H9 (cell line): Measurements from ENCODE around the gene NAT14. TPM values are rescaled to one million over a fixed set of nuclear protein-coding genes. Genes with fewer than 3 reads are reported as not detected.

Experiments
- DNase-seq: peaks from one replicate; pipeline ENCODE4 v3.0.0-alpha.2; 2017
- H2AFZ ChIP-seq: one replicate; pipeline ENCODE4 v1.6.1; 2013; ENCODE audit warnings: mild to moderate bottlenecking, low read length, control low read depth, moderate library complexity
- H2AK5ac ChIP-seq: 2 replicates; pipeline ENCODE4 v1.6.1; 2013; ENCODE audit warnings: low read length, control low read depth, mixed read lengths; ENCODE audit not compliant: insufficient read length
- H2BK120ac ChIP-seq: one replicate; pipeline ENCODE4 v1.6.1; 2013; ENCODE audit warnings: low read depth, mild to moderate bottlenecking, low read length, control low read depth, inconsistent platforms; ENCODE audit not compliant: poor library complexity, severe bottlenecking
- H2BK12ac ChIP-seq: 2 replicates; pipeline ENCODE4 v1.6.1; 2013; ENCODE audit warnings: low read length, control low read depth, mixed read lengths, low read depth; ENCODE audit not compliant: insufficient read length
- H2BK15ac ChIP-seq: 2 replicates; pipeline ENCODE4 v1.6.1; 2013; ENCODE audit warnings: low read depth, low read length, control low read depth
- H2BK20ac ChIP-seq: one replicate; pipeline ENCODE4 v1.6.1; 2013; ENCODE audit warnings: low read depth, mild to moderate bottlenecking, low read length, control low read depth, inconsistent platforms; ENCODE audit not compliant: poor library complexity, severe bottlenecking
- H2BK5ac ChIP-seq: 2 replicates; pipeline ENCODE4 v1.6.1; 2013; ENCODE audit warnings: low read length, control low read depth, mixed read lengths; ENCODE audit not compliant: insufficient read length
- H3K14ac ChIP-seq: 2 replicates; pipeline ENCODE4 v1.6.1; 2013; ENCODE audit warnings: low read length, control low read depth; ENCODE audit not compliant: insufficient read depth
- H3K18ac ChIP-seq: 2 replicates; pipeline ENCODE4 v1.6.1; 2013; ENCODE audit warnings: low read depth, mild to moderate bottlenecking, mixed read lengths, low read length, control low read depth; ENCODE audit not compliant: insufficient read length
- H3K23ac ChIP-seq: 2 replicates; pipeline ENCODE4 v1.6.1; 2013; ENCODE audit warnings: low read length, control low read depth, mixed read lengths, low read depth; ENCODE audit not compliant: insufficient read length
- H3K23me2 ChIP-seq: 2 replicates; pipeline ENCODE4 v1.6.1; 2013; ENCODE audit warnings: low read depth, mild to moderate bottlenecking, mixed read lengths, low read length, control low read depth; ENCODE audit not compliant: insufficient read length, poor library complexity, severe bottlenecking
- H3K27ac ChIP-seq: 2 replicates; pipeline ENCODE4 v1.5.1; 2013; ENCODE audit warnings: low read length, control low read depth, mixed read lengths, low read depth; ENCODE audit not compliant: insufficient read length
- H3K27me3 ChIP-seq: 2 replicates; pipeline ENCODE4 v1.6.1; 2013; ENCODE audit warnings: low read length, control low read depth, inconsistent platforms; ENCODE audit not compliant: insufficient read depth
- H3K4ac ChIP-seq: 2 replicates; pipeline ENCODE4 v1.6.1; 2013; ENCODE audit warnings: low read depth, mild to moderate bottlenecking, control low read depth, inconsistent platforms, low read length, moderate library complexity
- H3K4me1 ChIP-seq: 2 replicates; pipeline ENCODE4 v1.6.1; 2013; ENCODE audit warnings: low read length, control low read depth, inconsistent platforms; ENCODE audit not compliant: insufficient read depth
- H3K4me2 ChIP-seq: 2 replicates; pipeline ENCODE4 v1.6.1; 2013; ENCODE audit warnings: low read length, control low read depth, mixed read lengths; ENCODE audit not compliant: insufficient read length, insufficient read depth
- H3K56ac ChIP-seq: 2 replicates; pipeline ENCODE4 v1.6.1; 2013; ENCODE audit warnings: low read depth, mild to moderate bottlenecking, mixed read lengths, low read length, control low read depth; ENCODE audit not compliant: insufficient read length
- H3K79me1 ChIP-seq: 2 replicates; pipeline ENCODE4 v1.6.1; 2013; ENCODE audit warnings: low read depth, mild to moderate bottlenecking, moderate library complexity, low read length, control low read depth, inconsistent platforms; ENCODE audit not compliant: insufficient read depth, poor library complexity, severe bottlenecking
- H3K79me2 ChIP-seq: 2 replicates; pipeline ENCODE4 v1.6.1; 2013; ENCODE audit warnings: low read length, control low read depth, inconsistent platforms; ENCODE audit not compliant: insufficient read depth
- H3K9ac ChIP-seq: 2 replicates; pipeline ENCODE4 v1.6.1; 2013; ENCODE audit warnings: low read length, control low read depth, mixed read lengths; ENCODE audit not compliant: insufficient read length; ENCODE audit errors: extremely low read depth
- H3K9me3 ChIP-seq: one replicate; pipeline ENCODE4 v1.6.1; 2013; ENCODE audit warnings: low read depth, low read length, inconsistent platforms; ENCODE audit not compliant: control insufficient read depth
- H3T11ph ChIP-seq: one replicate; pipeline ENCODE4 v1.6.1; 2013; ENCODE audit warnings: mild to moderate bottlenecking, low read length, control low read depth, inconsistent platforms
- H4K20me1 ChIP-seq: one replicate; pipeline ENCODE4 v1.6.1; 2013; ENCODE audit not compliant: control insufficient read depth, insufficient read length, insufficient read depth
- H4K5ac ChIP-seq: 2 replicates; pipeline ENCODE4 v1.6.1; 2013; ENCODE audit warnings: low read depth, mild to moderate bottlenecking, mixed read lengths, low read length, control low read depth; ENCODE audit not compliant: insufficient read length
- H4K8ac ChIP-seq: replicated peaks from 2 replicates; pipeline ENCODE4 v1.6.1; 2013; ENCODE audit warnings: low read length, control low read depth, mixed read lengths, low read depth; ENCODE audit not compliant: insufficient read length
- H4K91ac ChIP-seq: 2 replicates; pipeline ENCODE4 v1.6.1; 2013; ENCODE audit warnings: low read depth, mild to moderate bottlenecking, moderate library complexity, mixed read lengths, low read length, control low read depth; ENCODE audit not compliant: insufficient read length
- H3K27ac Mint-ChIP-seq, 3 experiments: 2 replicates in 2 of 3; 3 replicates in 1 of 3; pipeline ENCODE4 v1.8.0; 2020 to 2021; ENCODE audit warnings: mixed read lengths in 3 of 3, mild to moderate bottlenecking in 1 of 3, moderate library complexity in 1 of 3
- H3K27me3 Mint-ChIP-seq: 2 replicates; pipeline ENCODE4 v1.8.0; 2021; ENCODE audit warnings: low read depth, mild to moderate bottlenecking, moderate library complexity, mixed read lengths
- H3K36me3 Mint-ChIP-seq, 3 experiments: 2 replicates in 2 of 3; 3 replicates in 1 of 3; pipeline ENCODE4 v1.8.0; 2020 to 2021; ENCODE audit warnings: low read depth in 3 of 3, mixed read lengths in 3 of 3; ENCODE audit not compliant: insufficient read depth in 1 of 3
- H3K4me1 Mint-ChIP-seq, 2 experiments: 2 replicates each; pipeline ENCODE4 v1.8.0; 2020; ENCODE audit warnings: mixed read lengths in 2 of 2
- H3K4me3 Mint-ChIP-seq, 2 experiments: 2 replicates in 1 of 2; 3 replicates in 1 of 2; pipeline ENCODE4 v1.8.0; 2020 to 2021; ENCODE audit warnings: mild to moderate bottlenecking in 2 of 2, mixed read lengths in 2 of 2, moderate library complexity in 1 of 2
- H3K9me3 Mint-ChIP-seq, 2 experiments: 2 replicates in 1 of 2; 3 replicates in 1 of 2; pipeline ENCODE4 v1.8.0; 2020; ENCODE audit warnings: mild to moderate bottlenecking in 2 of 2, mixed read lengths in 2 of 2, moderate library complexity in 1 of 2
- CTCF ChIP-seq: fragments of 200-600 bp; sonication (generic); conservative IDR thresholded peaks from 3 replicates; pipeline ENCODE4 v1.8.0; 2021; ENCODE audit warnings: antibody characterized with exemption, mild to moderate bottlenecking
- WGBS: extraction: QIAGEN DNeasy Blood & Tissue Kit; methylation state at CpG from one replicate; pipeline ENCODE4 v1.1.7; 2013; ENCODE audit warnings: missing lambda C conversion rate, low lambda C conversion rate, mixed read lengths; ENCODE audit not compliant: insufficient read length; ENCODE audit errors: extremely low coverage; 5-methylcytosine and 5-hydroxymethylcytosine counted together
- total RNA-seq: library from RNA; stranded (reverse); gene quantifications from 2 replicates; pipeline ENCODE4 v1.2.1, GENCODE V29; 2021

Gene NAT14
- total RNA-seq, 1 experiment from 2014 or later = 51.2 TPM

GRCh38 chr19:55519451-55520311 lies 34.7 kb downstream of the NAT14 start:
- Histone ChIP-seq H2BK20ac (no peak overlapping the region), H2BK120ac (no peak overlapping the region), H2BK12ac (no peak overlapping the region), H3K14ac (no peak overlapping the region), H3K27ac (no peak overlapping the region), H4K8ac (peak overlapping the region; percentile 23), H3K4me2 (no peak overlapping the region), H2BK5ac (no peak overlapping the region), H3K27me3 (no peaks in the 10 kb centered on the region), H2BK15ac (no peak overlapping the region), H3K56ac (peak overlapping the region; percentile 23), H4K20me1 (no peaks in the 10 kb centered on the region), H3T11ph (no peak overlapping the region), H3K79me2 (no peaks in the 10 kb centered on the region), H4K91ac (no peak overlapping the region), H3K9ac (no peak overlapping the region), H3K23ac (no peak overlapping the region), H2AK5ac (no peak overlapping the region), H3K23me2 (peaks cover 3% of the 10 kb centered on the region), H4K5ac (peak overlapping the region; percentile 17), H3K4ac (no peak overlapping the region), H3K18ac (no peak overlapping the region), H2AFZ (no peak overlapping the region), H3K9me3 (no peaks in the 10 kb centered on the region), H3K4me1 (no peaks in the 10 kb centered on the region), H3K79me1 (no peaks in the 10 kb centered on the region)
- peaks cover 15% of the 10 kb centered on the region for H3K27me3 Mint-ChIP-seq
- peaks cover 0 to 3% of the 10 kb centered on the region in 2 experiments; a peak in 2 of 4 replicates for H3K4me1 Mint-ChIP-seq
- H3K27ac Mint-ChIP-seq = no peak overlapping the region
- H3K36me3 Mint-ChIP-seq = no peaks in the 10 kb centered on the region
- DNase-seq = no peak
- no peak for TF ChIP-seq CTCF
- no peaks in the 10 kb centered on the region for H3K9me3 Mint-ChIP-seq
- no peak overlapping the region for H3K4me3 Mint-ChIP-seq
- no CpG with 5 or more reads among the region's 10 CpGs for WGBS
